ENCODE measurements around the gene DUS3L. TPM values are rescaled to one million over a fixed set of nuclear protein-coding genes. Genes with fewer than 3 reads are reported as not detected.

The DUS3L gene
- total RNA-seq, 1 donor from 2014 or later, result 55.5 TPM

DNA sequence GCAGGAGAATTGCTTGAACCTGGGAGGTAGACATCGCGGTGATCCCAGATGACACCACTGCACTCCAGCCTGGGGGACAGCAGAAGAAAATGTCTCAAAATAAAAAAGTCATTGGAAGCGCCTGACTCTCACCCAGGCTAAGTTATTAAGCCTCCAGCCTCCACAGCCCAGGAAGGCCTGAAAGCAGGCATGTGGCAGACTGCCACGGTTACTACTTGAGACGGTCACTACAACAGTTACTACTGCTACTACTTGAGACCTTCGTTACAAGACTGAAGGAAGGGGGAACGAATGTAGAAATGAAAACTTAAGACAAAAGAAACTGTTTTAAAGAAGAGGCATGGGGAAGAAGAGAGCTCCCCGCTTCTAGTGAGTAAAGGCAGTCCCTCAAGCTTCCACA lies 16.0 kb downstream of the DUS3L start:
- Histone ChIP-seq H3K36me3 (ENCODE audit: control insufficient read depth, insufficient read depth, low read length) (no peaks in the 10 kb centered on the region), H3K27me3 (ENCODE audit: control insufficient read depth, insufficient read depth, low read length) (no peaks in the 10 kb centered on the region), H3K4me3 (ENCODE audit: low read depth, low read length) (no peak overlapping the region)
- TF ChIP-seq, protein P1, sequence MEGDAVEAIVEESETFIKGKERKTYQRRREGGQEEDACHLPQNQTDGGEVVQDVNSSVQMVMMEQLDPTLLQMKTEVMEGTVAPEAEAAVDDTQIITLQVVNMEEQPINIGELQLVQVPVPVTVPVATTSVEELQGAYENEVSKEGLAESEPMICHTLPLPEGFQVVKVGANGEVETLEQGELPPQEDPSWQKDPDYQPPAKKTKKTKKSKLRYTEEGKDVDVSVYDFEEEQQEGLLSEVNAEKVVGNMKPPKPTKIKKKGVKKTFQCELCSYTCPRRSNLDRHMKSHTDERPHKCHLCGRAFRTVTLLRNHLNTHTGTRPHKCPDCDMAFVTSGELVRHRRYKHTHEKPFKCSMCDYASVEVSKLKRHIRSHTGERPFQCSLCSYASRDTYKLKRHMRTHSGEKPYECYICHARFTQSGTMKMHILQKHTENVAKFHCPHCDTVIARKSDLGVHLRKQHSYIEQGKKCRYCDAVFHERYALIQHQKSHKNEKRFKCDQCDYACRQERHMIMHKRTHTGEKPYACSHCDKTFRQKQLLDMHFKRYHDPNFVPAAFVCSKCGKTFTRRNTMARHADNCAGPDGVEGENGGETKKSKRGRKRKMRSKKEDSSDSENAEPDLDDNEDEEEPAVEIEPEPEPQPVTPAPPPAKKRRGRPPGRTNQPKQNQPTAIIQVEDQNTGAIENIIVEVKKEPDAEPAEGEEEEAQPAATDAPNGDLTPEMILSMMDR (IDR thresholded peaks at IDR 0.05; ENCODE audit: insufficient read depth, low read length, severe bottlenecking), result no peak
- FAIRE-seq, result no peak
- no peak for DNase-seq (ENCODE audit: low read depth)

DNA sequence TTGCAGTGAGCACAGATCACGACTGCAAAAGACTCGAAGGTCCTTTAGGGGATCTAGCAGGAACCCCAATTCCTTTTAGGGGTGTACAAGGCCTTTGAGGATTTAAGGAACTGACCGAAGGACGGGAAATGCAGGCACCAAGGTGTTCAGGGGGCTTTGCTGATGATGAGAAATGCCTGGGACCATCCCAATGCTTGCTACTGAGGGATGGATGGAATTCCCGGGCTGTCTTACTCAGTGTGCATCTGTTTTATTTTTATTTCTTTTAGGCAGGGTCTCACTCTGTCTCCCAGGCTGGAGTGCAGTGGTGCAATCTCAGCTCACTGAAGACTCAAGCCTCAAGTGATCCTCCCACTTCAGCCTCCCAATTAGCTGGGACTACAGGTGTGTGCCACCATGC lies 17.7 kb downstream of the DUS3L start:
- FAIRE-seq (no peak), DNase-seq (ENCODE audit: low read depth) (no peak)
- Histone ChIP-seq H3K27me3 (ENCODE audit: control insufficient read depth, insufficient read depth, low read length) (no peaks in the 10 kb centered on the region), H3K36me3 (ENCODE audit: control insufficient read depth, insufficient read depth, low read length) (no peaks in the 10 kb centered on the region), H3K4me3 (ENCODE audit: low read depth, low read length) (no peak overlapping the region)
- TF ChIP-seq, protein P1 (IDR thresholded peaks at IDR 0.05; ENCODE audit: insufficient read depth, low read length, severe bottlenecking), result no peak

DNA sequence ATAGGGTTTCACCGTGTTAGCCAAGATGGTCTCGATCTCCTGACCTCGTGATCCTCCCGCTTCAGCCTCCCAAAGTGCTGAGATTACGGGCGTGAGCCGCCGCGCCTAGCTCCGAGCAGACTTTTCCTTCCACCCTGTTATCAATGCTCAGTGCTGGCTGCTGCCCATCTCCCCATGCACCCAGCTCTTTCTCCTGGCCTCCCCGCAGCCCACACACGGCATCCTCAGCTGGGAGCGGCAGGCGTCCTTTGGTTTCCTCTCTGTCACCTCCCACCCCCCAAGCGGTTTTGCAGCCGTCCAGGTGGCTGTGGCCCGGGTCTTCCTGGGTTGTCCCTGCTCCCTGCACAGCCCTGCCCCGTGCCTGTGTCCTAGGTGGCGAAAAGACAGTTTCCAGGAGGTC lies 18.5 kb downstream of the DUS3L start:
- no peak for FAIRE-seq
- Histone ChIP-seq H3K36me3 (ENCODE audit: control insufficient read depth, insufficient read depth, low read length) (no peaks in the 10 kb centered on the region), H3K4me3 (ENCODE audit: low read depth, low read length) (no peak overlapping the region), H3K27me3 (ENCODE audit: control insufficient read depth, insufficient read depth, low read length) (no peaks in the 10 kb centered on the region)
- DNase-seq (ENCODE audit: low read depth), result no peak
- TF ChIP-seq, protein P1 (IDR thresholded peaks at IDR 0.05; ENCODE audit: insufficient read depth, low read length, severe bottlenecking), result no peak

DNA sequence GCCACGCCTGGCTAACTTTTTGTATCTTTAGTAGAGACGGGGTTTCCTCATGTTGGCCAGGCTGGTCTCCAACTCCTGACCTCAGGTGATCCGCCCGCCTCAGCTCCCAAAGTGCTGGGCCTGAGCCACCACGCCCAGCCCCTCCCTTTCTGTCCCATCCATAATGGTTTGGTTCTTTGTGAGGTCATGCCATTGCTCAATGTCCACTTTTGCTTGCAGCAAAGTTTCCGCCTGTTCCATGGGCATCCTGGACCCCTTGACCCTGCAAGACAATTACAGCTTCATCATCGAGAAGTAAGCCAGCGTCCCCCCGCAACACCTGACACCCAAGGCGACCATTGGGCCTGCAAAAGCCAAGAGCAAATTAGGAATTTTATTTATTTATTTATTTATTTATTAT lies 23.0 kb downstream of the DUS3L start:
- no peak for FAIRE-seq
- TF ChIP-seq, protein P1 (IDR thresholded peaks at IDR 0.05; ENCODE audit: insufficient read depth, low read length, severe bottlenecking), result no peak
- DNase-seq (ENCODE audit: low read depth), result no peak
- no peaks in the 10 kb centered on the region for H3K27me3 ChIP-seq (ENCODE audit: control insufficient read depth, insufficient read depth, low read length)
- H3K36me3 ChIP-seq (ENCODE audit: control insufficient read depth, insufficient read depth, low read length), result no peaks in the 10 kb centered on the region
- H3K4me3 ChIP-seq (ENCODE audit: low read depth, low read length), result no peak overlapping the region

DNA sequence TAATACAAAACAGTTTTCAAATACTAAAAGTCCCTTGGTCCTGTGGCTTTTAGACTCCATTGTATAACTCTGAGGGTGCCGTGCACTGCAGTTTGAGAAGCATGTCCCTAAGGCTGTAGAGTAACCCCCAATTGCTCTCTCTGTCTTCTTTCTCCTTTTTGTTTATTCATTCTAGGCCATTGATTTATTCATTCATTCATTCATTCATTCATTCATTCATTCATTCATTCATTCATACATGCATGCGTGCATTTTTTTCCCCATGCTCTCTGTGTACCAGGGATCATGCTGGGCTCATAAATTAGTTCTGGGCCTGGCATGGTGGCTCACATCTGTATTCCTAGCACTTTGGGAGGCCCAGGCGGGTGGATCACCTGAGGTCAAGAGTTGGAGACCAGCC lies 25.7 kb downstream of the DUS3L start:
- no peaks in the 10 kb centered on the region for H3K36me3 ChIP-seq (ENCODE audit: control insufficient read depth, insufficient read depth, low read length)
- TF ChIP-seq, protein P1 (IDR thresholded peaks at IDR 0.05; ENCODE audit: insufficient read depth, low read length, severe bottlenecking), result no peak
- no peak overlapping the region for H3K4me3 ChIP-seq (ENCODE audit: low read depth, low read length)
- no peaks in the 10 kb centered on the region for H3K27me3 ChIP-seq (ENCODE audit: control insufficient read depth, insufficient read depth, low read length)
- FAIRE-seq (no peak), DNase-seq (ENCODE audit: low read depth) (no peak)

DNA sequence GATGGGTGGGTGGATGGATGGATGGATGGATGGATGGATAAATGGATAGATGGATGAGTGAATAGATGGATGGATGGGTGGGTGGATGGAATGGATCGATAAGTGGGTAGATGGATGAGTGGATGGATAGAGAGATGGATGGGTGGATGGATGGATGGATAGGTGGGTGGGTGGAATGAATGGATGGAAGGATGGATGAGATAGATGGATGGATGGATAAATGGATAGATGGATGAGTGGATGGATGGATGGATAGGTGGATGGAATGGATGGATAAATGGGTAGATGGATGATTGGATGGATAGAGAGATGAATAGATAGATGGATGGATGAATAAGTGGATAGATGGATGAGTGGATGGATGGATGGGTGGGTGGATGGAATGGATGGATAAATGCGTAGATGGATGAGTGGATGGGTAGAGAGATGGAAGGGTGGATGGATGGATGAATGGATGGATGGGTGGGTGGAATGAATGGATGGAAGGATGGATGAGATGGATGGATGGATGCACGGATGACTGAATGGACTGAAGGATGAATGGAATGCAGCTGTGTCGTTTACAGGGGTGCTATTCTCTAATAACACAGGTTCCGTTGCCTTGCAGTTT lies 28.2 kb downstream of the DUS3L start:
- DNase-seq (ENCODE audit: low read depth) (no peak), FAIRE-seq (no peak)
- no peaks in the 10 kb centered on the region for H3K27me3 ChIP-seq (ENCODE audit: control insufficient read depth, insufficient read depth, low read length)
- no peaks in the 10 kb centered on the region for H3K36me3 ChIP-seq (ENCODE audit: control insufficient read depth, insufficient read depth, low read length)
- TF ChIP-seq, protein P1 (IDR thresholded peaks at IDR 0.05; ENCODE audit: insufficient read depth, low read length, severe bottlenecking), result no peak
- no peak overlapping the region for H3K4me3 ChIP-seq (ENCODE audit: low read depth, low read length)

Measured in bronchial epithelial cell (primary cell).